CD4-positive, alpha-beta T cell treated with Interleukin-4 for 1 hour (primary cell): Measurements from ENCODE around the gene ANKH.

Experiments used
- DNase-seq, 2 donors: peaks; one replicate each; pipeline ENCODE4 v3.0.0-alpha.2; 2020 to 2022

Gene ANKH

DNA sequence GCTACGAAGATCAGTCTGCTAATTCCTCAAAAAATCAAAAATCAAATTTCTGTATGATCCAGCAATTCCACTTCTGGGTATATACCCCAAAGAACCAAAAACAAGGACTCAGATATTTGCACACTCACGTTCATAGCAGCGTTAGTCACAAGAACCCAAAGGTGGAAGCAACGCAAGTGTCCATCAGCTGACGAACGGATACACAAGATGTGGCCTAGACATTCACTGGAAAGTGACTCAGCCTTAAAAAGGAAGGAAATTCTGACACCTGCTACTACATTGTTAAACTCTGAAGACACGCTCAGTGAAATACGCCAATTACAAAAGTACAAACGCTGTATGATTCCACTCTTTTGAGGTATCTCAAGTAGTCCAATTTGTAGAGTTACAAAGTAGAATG, 113.7 kb downstream of the ANKH start:
- peak in 1 of 2 donors; percentile 60 for DNase-seq

DNA sequence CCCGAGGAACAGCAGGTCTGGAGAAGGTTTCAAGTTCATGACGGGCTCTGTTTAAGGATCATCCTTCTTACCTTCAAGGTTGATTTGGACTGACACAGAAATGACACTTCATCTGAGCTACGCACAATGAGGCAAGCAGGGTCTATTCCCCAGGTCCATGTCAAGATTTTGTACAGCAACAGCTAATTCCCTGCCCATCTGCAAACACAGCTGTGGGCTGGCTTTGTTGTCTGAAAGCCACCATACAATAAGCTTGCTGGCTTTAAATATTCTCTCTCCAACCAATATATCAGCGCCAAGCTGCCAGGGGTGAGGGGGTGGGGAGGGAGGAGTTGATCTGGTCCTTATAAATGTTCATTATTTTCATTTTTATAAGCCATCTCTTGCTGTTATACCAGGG, 115.1 kb downstream of the ANKH start:
- no peak for DNase-seq

DNA sequence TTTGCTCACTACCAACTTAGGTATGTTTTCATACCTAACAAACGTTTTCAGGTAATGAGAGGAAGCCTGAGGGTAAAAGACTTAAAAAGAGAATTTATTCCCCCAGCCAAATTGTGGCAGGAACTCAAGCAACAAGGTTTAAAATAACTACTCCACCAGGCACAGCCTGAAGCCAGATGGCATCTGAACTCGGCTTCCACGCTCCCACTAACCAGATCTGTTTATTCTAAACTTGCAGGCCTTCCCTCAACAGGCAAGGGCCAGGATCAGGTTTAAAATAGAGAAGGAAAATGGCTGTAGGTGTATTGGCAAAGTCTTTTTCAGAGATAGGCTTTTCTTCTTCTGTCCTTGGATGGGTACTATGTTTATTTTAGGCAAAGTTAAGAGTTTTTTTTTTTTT, 117.6 kb downstream of the ANKH start:
- no peak for DNase-seq

DNA sequence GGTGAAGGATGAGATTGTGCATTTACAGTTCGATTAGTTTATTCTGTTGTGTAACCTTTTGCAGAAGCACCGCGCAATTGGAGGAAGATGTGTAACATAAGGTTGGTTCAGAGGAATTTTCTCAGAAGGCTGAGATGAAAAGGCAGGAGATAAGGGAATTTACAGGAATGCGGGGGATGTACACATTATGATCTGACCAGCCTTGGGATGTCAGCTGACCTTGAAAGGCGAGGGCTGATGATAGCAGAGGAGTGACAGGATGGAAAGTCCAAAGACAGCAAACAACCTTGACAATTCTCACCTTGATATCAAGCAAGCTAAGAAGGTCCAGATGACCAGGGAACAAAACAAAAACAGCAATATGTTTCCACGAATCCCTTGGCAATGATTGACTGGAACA, 118.3 kb downstream of the ANKH start:
- DNase-seq = no peak

DNA sequence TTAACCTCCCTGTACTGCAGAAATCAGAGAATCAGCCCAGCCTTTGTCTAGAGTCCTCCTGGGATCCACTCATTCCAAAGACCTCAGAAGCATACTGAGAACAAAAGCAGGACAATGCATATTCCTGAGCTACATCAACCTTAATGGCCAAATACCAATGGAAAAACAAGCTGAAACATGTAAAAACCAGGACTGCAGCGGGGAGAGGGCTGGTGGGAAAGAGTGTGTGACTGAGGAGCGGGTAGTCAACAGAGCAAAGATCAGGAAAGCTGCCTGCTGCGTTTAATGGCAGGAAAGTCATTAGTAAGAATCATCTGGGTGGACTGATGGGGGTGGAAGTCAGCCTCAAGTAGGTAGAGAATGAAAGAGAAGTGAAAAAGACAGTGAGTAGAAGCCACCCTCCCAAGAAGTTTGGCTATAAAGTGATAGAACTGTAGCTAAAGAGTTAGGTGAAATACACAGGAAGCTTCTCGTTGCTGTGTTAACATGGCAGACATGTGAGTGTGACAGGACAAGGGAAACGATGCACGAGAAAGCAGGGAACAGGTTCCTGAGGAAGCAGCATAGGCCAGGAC, 119.0 kb downstream of the ANKH start:
- no peak for DNase-seq

DNA sequence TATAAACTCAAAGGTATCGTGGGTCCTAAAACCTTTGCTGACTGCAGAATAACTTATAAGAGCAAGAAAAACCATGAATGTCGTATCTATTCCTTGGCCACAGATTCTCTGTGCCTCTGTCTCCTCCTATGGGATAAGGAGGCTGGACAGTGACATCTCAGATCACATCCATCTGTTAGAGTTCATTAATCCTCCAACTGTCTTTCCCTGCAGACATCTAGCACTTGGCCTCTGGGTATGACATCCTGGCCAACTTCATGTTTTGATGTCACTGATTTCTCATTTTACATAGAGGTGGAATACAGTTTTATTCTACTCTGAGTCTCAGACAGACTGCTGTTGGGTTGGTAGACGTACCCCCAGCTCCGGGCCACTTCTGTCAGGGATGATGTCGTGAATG, 120.9 kb downstream of the ANKH start:
- DNase-seq = no peak

DNA sequence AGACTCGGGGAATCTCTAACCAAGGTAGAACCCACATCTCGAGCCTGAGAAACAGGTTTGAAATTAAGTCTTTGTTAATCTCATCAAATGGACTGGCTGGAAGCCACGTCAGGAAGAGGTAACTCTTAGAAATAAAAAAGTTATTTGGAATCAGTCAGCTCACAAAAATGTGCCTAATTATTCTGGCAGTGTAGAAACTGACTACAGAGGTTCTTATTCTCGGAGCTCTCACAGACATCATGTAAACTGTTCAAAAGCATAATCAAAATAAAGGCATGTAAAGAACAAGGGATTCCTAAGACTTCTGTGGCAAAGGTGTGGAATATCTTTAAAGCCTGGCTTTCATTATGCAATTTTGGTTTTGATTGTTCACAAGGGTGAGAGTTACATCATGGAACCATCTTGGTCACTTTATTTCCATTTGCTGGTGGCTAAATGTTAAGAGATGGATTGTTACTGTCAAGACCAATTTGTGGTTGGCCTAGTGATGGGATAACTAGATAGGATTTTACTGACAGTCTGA, 121.9 kb downstream of the ANKH start:
- no peak for DNase-seq

DNA sequence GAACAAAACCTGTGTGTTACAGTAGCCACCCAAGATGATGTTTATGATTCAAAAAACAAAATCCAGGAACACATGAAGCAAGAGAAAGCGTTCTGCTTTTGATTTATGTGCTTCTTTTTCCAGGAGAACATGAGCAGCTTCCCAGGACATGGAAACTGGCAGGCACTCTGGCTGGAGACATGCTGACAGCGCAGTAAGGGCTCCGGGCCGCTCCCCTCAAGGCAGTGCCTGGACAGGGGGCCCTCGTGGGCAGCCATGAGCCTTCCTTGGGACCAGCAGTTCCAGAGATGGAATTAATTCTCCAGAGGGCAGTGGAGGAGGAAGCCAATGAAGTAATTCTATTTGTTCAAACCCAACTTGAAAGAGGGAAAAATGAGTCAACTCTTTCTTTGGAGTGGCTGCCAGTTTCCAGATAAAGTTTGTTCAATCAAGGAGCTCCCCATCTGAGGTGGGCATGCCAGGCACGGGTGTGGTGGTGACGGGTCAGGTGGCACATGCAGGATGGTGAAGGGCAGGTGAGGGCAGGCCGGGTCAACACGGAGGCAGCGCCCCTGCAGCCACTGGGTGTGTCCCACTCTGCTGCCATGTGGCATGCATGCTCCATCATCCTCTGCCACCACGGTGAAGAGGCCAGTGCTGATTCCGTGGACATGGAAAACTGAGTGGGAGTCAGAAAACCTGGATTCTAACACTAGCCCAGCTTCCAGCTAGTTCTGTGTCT, 123.2 kb downstream of the ANKH start:
- no peak for DNase-seq

DNA sequence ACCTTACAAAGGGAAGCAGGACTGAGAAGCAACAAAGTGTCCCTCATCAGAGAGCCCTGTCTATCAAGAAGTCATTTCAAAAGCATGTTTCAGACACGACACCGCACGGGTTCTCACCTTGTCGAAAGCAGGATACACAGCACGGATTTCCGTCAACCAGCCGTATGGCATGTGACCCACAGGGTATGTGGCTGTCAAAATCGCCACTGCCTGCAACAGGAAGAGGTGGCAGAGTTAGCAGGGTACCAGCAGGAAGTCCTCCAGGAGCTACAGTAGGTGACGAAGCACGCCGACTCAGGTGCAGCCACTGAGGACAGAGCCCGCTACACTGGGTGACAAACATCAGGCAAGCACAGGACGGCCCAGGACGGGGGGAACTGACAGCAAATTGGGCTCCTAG, 125.8 kb downstream of the ANKH start:
- DNase-seq = peak; percentile 29 to 42

DNA sequence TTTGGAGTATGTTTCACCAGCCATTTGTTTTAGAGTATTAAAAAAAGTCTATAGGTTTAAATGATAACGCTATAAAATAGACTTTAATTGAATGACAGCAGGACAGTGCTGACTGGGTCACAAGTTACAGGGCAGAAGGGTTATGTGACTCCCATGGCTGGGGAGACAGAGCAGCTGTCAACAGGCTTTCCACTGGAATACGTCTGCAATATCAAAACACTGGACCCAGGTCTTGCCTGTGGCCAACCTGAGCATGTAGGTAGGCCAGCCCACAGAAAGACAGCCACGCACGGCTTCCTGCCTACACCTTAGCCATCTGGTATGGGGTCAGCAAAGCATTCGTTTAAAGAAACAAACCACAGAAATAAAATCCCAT, 126.4 kb downstream of the ANKH start:
- no peak for DNase-seq

DNA sequence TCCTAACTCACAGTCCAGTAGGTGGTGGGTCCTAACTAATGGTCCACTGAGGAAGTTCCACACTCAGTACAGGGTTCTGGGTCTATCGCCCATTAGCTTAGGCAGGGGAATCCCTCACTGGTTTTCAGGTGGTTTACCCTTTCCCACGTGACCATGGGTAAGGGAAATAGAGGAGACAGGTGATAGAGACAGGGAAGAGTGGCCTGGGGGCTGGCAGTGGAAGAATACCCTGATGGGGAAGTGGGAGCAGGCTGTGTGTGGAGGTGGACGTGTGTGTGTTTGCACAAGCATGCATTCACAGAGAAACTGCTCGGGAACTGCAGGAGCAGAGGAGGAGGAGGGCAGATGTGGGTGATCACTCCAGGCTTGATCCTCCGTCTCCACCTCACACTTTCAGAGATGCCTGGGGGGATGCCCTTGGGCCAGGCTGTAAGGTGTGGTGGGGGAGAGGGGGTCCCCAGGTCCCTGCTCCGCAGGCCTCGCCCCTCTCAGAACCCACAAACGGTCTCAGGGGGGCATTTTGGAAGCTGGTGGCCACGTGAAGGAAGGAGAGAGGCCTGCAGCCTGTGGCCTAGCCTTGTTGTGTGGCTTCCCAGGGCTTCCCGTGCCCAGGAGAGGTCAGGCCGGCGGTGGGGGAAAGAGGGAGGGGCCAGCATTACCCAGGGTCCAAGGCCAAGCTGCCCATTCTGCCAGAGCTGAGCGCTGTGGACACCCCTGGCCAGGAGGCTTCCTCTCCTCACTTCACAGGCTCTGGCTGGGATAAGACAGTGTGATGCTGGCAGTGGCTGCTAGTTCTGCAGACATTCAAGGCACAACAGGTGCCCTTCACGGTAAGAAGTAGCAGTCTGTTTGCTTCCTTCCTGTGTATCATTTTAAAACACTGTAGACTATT, 127.0 kb downstream of the ANKH start:
- DNase-seq = no peak

DNA sequence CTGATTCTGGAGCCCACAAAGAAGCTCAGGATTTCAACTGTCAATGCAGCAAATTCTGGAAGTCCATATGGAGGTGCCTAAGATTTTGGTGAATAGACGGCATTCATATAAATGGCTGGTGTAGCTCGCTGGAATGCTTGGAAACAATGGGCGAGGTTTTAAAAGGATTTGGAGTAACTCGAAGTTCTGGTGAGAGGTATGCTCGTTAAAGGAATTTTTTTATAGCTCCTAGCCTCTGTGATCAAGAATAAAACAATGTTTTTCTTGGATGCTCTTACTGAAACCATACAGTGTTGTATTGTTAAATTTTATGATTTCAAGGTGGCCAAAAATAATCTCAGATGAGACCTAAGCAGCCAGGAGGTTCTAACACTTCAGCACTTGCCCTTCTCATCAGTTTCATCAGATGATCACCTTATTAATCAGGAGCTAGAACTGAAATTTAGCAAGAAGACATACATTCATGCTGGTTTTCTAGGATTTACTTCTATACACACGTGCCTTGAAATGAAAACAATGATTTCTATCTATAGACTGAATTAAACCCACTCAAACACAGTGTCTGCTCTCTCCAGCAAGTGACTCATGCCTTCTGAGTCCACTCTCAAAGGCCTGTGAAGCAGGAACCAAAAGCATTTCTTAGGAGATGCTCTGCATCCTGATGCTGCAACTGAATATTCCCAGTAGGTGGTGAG, 127.8 kb downstream of the ANKH start:
- DNase-seq = no peak

DNA sequence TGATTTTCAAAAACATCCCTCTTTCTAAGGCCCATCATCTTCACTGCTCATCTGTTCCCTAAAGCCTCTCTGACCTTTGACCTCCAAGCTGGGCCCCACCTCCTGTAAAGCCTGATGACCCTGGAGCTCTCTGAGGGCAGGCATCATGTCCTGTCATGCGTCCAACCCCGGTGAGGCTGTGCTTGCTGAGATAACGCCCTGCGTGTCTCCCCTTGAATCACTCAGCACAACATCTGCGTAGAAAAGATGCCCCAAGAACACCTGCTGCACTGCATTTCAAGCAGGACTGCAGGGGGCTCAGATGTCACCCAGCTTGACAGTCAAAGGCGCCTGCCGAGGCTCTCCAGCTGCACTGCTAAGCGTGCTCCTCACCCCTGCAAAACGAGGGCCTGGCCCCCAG, 129.1 kb downstream of the ANKH start:
- DNase-seq = no peak

DNA sequence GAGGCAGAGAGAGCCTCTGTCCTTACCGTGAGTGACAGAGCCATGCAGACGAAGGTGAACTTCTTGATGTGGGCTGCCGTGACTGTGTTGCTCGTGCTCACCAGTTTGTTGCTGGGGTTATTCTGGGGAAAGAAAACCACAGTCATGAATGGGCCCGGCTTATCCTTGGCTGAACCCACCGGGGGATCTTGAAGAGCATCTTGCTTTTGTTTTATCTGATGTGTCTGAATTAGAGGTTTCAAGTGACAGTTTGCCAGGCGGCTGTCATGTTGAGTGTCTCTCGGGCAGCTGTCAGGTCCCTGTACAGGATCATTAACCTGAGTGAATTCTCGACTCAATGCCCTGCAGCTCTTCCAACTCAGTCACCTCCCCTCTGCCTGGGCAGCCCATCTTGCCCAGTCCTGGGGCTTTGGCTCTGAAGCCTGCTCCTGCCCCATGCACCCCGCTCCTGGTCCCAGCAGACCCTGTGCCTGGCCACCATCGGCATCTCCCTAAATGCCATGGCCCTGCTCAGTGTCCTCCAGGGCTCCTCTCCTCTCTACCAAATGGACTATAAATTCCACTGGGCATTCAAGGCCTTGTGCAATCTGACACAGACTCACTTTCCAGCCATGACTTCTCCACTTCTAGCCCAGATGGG, 129.7 kb downstream of the ANKH start:
- DNase-seq = no peak

DNA sequence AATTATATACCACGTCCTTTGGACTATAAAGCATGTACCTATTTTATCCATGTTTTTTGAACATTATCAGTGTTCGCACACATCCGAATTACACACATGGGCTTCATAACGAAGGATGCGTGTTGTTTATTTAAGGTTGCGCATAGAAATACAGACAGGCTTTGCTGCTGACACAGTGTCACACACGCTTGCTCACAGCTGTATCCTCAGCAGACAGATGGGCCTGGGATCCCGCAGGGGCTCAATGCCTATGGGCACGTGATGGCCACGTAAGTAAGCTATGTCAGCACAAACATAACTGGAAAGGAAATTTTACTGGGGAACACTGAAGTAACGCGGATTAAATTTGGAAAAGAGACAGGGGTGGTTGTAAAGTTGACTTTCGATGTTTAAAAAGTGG, 130.4 kb downstream of the ANKH start:
- DNase-seq = no peak

DNA sequence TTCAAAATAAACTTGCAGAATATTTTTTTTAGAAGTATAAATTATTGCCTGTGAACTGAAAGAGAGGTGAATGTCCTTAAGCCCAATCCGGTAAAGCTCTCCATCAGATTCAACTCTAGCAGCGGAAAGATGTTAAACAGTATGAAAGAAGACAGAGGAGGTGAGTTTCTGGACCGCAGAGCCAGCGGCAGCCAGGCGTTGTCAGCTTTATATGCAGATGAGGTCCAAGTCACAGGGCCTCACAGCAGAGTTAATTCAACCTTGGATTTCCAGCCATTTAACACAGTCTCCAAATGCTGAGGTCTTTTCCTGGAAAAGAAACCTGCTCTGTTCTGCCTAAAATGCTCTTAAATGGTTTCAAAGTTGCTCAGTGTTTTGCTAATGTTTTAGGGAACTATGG, 131.6 kb downstream of the ANKH start:
- no peak for DNase-seq

DNA sequence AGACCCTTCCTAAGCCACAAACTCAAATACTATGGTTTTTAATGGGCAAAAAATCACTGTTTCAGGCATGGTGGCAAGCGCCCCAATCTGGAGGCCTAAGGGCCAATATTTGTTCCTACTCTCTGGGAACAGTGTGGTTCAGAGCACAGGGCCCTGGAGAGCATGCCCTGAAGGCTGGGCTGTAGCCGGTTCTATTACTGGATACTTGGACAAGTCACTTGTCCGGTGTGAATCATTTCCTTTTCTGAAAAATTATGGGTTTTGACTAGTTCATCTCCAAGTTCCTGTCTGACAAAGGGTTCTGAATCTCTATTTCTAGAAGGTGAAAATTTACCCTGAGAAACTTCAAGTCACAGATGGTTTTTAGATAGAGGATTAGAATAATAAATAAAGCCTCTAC, 132.0 kb downstream of the ANKH start:
- no peak for DNase-seq

DNA sequence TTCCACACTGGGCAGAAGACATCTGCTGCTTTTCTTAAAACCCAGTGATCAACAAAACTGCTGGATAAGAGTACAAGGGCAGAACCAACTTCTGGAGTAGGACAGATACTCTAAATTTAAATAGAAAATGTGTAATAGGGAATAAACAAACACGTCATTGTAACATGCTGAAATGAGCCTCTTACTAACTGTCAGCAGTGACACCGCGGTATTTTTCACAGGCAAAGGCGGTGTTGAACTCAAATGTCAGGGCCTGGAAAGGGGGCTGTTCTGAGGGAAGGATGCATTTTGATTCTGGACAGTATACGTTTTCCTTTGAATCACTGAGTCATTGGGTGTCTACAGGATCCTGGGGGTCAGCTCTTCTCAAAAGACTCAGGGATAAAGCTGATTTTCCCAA, 133.5 kb downstream of the ANKH start:
- DNase-seq = no peak

DNA sequence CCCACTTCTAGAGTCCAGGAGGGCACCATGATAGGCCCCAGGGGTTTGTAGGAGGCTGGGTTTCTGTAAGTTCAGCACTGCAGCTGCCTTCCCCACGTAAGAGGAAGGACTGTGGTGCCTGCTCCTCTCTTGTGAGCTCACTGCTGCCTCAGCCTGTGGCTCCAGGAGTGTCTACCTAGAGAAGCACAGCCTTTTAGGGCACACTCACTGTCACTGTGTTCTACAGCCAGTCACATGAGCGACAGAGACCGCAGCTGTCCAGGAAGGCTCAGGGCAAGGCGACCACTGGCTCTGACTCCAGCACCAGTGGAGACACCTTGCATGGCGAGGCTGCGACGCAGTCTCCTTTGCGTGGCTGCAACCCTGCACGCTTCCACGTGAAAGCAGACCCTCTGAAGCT, 134.3 kb downstream of the ANKH start:
- no peak for DNase-seq

DNA sequence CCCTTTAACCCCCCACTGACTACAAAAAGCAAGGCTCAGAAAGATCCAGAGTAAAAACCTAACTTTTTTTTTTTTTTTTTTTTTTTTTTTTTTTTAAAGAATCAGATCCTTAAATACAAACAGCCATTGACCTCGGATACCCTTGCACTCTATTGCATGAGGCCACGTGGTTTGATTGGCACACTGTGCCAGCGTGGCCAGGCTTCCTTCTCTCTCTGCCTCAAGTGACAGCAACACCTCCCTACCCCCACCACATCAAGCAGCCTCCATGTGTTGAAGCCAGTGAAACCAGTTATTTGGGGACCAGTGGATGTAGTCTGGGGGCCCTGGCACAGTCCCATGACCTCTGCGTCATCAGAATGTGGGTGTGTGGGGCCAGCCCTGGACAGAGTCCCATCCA, 135.6 kb downstream of the ANKH start:
- no peak for DNase-seq

DNA sequence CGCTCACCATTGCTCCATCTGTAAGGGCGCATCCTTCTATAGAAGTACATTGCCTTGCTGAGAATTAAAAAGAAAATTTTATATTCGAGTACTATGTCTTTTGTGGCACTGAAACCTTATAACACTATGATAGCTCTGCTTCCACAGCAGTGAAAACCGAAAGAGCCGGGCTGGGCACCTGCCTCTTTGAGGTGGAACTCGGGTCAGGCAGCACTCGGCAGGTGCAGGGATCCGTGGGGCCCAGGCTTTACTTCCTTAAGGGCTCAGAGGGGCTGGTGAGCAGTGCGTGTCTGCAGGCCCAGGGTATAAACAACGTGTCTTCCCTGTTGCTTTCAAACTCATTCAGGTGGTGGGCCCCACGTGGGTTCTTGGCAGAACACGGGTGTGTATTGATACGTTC, 137.2 kb downstream of the ANKH start:
- no peak for DNase-seq

DNA sequence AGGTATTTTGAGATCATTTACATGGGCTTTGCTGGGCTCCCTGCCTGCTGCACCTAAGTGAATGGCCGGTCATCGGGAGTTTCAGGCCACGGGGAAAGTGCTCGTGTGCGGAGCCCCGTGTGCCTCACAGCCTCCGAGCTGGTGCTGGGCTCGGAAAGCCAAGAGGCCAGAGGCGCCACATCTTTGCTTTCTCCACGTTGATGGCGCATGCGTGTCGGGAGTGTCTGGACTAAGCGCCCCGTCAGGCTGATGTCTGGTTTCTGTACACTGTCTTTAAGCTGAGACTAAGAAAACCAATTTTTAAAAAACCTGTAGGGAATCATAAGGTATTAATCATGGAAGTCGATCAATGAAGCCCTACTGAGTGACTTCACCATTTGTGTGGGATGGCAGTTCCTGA, 137.9 kb downstream of the ANKH start:
- DNase-seq = no peak

DNA sequence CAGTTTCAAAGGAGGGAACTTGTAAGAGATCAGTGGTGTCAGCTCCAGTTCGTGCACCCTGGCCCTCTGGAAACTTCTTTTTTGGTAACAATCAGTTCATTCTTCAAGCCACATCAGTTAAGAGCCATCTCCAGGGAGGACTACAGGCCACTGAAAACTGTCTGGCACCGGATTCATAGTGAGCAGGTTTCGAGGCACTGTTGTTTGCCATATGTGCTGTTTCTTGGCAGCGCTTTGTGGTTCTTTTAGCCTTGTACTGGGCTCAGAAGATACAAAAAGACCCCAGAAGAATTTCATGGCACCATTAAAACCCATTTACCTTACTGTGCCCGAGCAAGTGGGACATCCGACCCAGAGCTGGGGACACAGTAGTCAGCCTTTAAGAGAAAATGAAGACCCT, 138.6 kb downstream of the ANKH start:
- DNase-seq = no peak
